Astrocyte of the spinal cord (primary cell): ENCODE data around the gene SLC2A2.

Experiments used
- DNase-seq: peaks from one replicate; pipeline ENCODE4 v3.0.0; 2011; ENCODE audit warnings: low read depth, low spot score
- H3K4me3 ChIP-seq: 2 replicates; pipeline ENCODE4 v1.5.1; 2011; ENCODE audit warnings: low read depth, mild to moderate bottlenecking, low read length, moderate library complexity
- CTCF ChIP-seq: IDR thresholded peaks from 2 replicates; pipeline ENCODE4 v1.5.1; 2012; ENCODE audit warnings: low read depth, mild to moderate bottlenecking, low read length, inconsistent platforms
- in situ Hi-C: cut with HindIII; loops from 2 replicates; pipeline ENCODE4 v1.10.0; 2017; ENCODE audit warnings: low sequenced_read_pairs

The SLC2A2 gene

DNA sequence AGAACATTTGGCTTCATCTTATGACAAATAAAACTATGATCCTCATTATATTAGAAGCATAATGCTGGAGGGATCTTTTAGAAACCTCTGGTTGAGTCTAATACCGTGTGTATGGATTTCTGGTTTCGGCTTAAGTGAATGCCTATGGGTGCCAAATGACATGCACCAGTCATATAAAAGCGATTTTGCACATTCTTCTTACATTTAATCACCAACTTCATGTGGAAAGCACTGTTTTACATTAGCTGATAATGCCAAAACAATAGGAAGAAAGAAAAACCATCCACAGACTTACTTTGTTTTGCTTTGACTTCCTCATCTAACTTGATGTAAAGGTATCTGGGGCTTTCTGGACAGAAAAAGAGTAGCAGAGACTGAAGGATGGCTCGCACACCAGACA, 20.9 kb downstream of the SLC2A2 start:
- no peak for DNase-seq
- no peak overlapping the region for H3K4me3 ChIP-seq
- no peak for TF ChIP-seq CTCF
- in situ Hi-C loops: no loop called here

- DNase-seq: peak; percentile 50
- no peak overlapping the region for H3K4me3 ChIP-seq
- TF ChIP-seq CTCF: no peak
- in situ Hi-C loops: no loop called here
These were observed 24.4 kb downstream of the SLC2A2 start for GRCh38 chr3:171001957-171002694.

GRCh38 chr3:171001250-171001893, 25.1 kb downstream of the SLC2A2 start:
- DNase-seq: no peak
- in situ Hi-C loops: no loop called here
- no peak for TF ChIP-seq CTCF

GRCh38 chr3:171000281-171000680, 26.2 kb downstream of the SLC2A2 start:
- in situ Hi-C loops: no loop called here
- no peak for TF ChIP-seq CTCF
- no peak for DNase-seq
- H3K4me3 ChIP-seq: no peak overlapping the region

More at GRCh38 chr3:171001250-171001893, 25.1 kb downstream of the SLC2A2 start:
- no peak overlapping the region for H3K4me3 ChIP-seq

GRCh38 chr3:170999737-171000242, 26.7 kb downstream of the SLC2A2 start:
- in situ Hi-C loops: no loop called here
- no peak overlapping the region for H3K4me3 ChIP-seq

More at GRCh38 chr3:170999737-171000242, 26.7 kb downstream of the SLC2A2 start:
- no peak for TF ChIP-seq CTCF
- peak; percentile 84 for DNase-seq
